ACC112 (cell line): ENCODE results near the gene PC.

Experiments used
- H2AFZ ChIP-seq: fragments of 200-600 bp; sonication (generic); one replicate; pipeline ENCODE4 v1.6.0; 2017; ENCODE audit warnings: antibody characterized with exemption, low read length; ENCODE audit not compliant: unreplicated experiment
- H3K27ac ChIP-seq: fragments of 200-600 bp; sonication (generic); 2 replicates; pipeline ENCODE4 v1.5.1; 2014; ENCODE audit warnings: low read depth, mild to moderate bottlenecking, antibody characterized with exemption, low read length, moderate library complexity
- H3K27me3 ChIP-seq: fragments of 200-600 bp; sonication (generic); 2 replicates; pipeline ENCODE4 v1.6.1; 2014; ENCODE audit warnings: mild to moderate bottlenecking, antibody characterized with exemption, low read length, moderate library complexity, mixed read lengths; ENCODE audit not compliant: insufficient read depth
- H3K36me3 ChIP-seq: fragments of 200-600 bp; sonication (generic); 2 replicates; pipeline ENCODE4 v1.6.1; 2016; ENCODE audit warnings: mild to moderate bottlenecking, antibody characterized with exemption, low read length, moderate library complexity, mixed read lengths; ENCODE audit not compliant: insufficient read depth
- H3K4me1 ChIP-seq: fragments of 200-600 bp; sonication (generic); one replicate; pipeline ENCODE4 v1.6.1; 2016; ENCODE audit warnings: low read length, mixed read lengths; ENCODE audit not compliant: insufficient read depth, unreplicated experiment, control insufficient read depth
- H3K4me3 ChIP-seq: fragments of 200-600 bp; sonication (generic); 2 replicates; pipeline ENCODE4 v1.5.1; 2014; ENCODE audit warnings: mild to moderate bottlenecking, low read depth, low read length
- H3K79me2 ChIP-seq: fragments of 200-600 bp; sonication (generic); one replicate; pipeline ENCODE4 v1.6.0; 2016; ENCODE audit warnings: low read length; ENCODE audit not compliant: control insufficient read depth, unreplicated experiment, insufficient read depth

PC gene

DNA sequence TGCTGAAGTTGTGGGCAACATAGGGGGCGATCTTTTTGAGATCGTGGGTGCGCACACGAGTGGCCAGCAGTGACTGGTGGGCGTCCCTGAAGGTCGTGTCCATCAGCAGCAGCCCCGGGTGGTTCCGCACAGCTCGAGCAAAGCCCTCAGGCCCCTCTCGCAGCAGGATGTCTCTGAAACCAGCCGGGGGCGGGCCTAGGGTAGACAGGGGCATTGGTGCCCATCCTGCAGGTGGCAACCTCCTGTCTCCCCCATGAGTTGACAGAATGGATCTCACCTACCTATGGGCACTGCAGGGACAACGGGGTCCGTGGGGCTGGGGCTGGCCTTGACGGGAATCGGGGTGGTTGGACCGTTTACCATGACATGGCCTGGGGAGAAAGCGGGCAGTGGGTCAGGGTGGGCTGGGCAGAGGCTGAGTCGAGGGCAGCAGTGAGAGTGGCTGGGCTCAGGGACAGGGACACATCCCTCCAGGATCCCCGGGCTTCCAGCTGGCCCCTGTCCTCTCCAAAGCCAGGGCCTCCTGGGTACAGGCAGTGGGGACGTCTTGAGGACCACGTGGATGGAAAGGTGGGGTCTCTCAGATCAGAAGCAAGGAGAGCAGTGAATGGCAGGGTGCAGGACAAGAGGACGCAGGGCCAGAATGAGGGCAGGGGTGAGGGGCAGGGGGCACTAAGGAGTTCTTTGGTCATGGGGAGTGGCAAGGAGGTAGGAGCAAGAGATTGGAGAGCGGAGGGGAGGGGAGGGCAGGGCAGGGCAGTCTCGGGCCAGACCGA, 105.5 kb downstream of the PC start:
- Histone ChIP-seq H2AFZ (no peak overlapping the region), H3K27me3 (no peaks in the 10 kb centered on the region), H3K4me1 (peaks cover 5% of the 10 kb centered on the region), H3K27ac (no peak overlapping the region), H3K79me2 (peaks cover 4% of the 10 kb centered on the region), H3K4me3 (no peak overlapping the region), H3K36me3 (peaks cover 3% of the 10 kb centered on the region; the same call in 1 of the 2 replicates)

DNA sequence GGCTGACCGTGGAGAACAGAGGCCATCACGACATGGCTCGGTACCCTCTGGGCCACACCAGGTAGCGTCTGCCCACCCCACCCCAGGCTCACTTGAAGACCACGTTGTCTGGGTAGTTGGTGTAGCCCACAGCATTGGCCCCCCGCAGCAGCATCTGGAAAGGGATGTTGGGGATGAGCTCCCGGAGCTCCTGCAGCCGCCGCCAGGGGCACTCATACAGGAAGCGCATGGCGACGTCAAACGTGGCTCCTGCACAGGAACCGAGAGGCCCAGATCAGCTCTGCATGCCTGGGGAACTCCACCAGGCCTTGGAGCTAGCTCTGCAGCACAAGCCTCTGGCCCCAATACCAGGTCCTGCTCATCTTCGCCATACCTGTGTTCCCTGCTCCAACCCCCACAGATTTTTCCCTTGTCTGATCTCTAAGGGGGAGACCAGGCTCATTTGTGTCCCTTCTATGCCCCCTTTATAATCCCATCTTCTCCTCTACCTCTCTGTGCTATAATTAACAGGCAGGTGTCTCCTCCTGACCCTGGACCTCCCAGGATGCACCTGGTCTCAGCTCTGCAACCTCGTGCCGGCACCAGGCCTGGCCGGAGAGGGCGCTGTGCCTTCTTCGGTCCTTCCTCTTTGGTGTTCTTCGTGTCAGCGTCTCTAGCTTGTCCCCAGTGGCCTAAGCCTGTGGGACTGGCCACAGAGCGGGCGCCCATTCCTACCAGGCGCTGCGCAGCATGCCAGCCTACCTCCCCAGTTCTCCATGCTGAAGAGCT, 106.3 kb downstream of the PC start:
- peaks cover 3% of the 10 kb centered on the region; the same call in 1 of the 2 replicates for H3K36me3 ChIP-seq
- no peak overlapping the region for H2AFZ ChIP-seq
- peaks cover 7% of the 10 kb centered on the region for H3K4me1 ChIP-seq
- no peak overlapping the region for H3K4me3 ChIP-seq
- H3K27me3 ChIP-seq = no peaks in the 10 kb centered on the region
- no peaks in the 10 kb centered on the region for H3K79me2 ChIP-seq
- no peak overlapping the region for H3K27ac ChIP-seq

DNA sequence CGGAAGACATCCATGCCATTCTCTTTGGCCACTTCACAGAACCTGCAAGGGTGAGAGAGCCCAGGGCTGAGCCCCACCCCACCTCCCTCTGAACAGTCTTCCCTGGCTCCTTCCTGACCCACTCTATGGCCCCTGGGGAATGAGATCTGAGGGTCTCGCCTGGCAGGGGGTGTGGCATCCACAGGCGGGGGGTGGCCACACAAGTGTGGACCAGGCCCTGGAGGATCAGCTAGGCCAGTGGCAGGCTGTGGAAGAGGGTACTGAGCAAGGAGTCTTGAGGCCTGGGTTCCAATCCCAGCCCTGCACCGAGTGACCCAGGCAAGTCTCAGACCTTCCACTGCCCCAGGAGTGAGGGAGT, 107.0 kb downstream of the PC start:
- Histone ChIP-seq H3K4me3 (no peak overlapping the region), H3K36me3 (peaks cover 3% of the 10 kb centered on the region; the same call in 1 of the 2 replicates), H2AFZ (no peak overlapping the region), H3K27ac (no peak overlapping the region), H3K79me2 (no peaks in the 10 kb centered on the region), H3K27me3 (no peaks in the 10 kb centered on the region), H3K4me1 (peaks cover 14% of the 10 kb centered on the region)

DNA sequence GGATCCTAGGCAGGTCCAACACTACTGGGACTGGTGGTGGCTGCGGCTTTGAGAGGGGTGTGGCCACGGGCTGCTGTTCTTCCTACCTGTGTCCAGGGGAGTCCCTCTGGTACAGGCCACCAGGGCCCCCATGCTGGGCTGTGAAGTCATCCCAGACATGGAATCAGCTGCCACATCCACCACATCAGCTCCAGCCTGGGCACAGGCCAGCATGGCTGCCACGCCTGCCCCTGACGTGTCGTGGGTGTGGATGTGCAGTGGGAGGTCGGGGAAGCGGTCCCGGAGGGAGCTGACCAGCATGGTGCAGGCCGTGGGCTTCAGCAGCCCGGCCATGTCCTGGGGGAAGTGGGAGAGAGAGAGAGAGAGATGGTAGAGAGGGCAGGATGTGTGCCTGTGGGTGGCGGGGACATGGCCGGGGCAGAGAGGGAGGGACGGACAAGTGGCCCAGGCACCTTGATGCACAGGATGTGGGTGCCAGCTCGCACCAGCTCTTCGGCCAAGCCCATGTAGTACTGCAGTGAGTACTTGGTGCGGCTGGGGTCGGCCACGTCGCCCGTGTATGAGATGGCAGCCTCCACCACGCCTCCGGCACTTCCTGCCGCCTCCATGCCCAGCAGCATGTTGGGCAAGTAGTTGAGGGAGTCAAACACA, 107.5 kb downstream of the PC start:
- H3K4me1 ChIP-seq = peaks cover 17% of the 10 kb centered on the region
- H3K79me2 ChIP-seq = peaks cover under 1% of the 10 kb centered on the region
- H2AFZ ChIP-seq = no peak overlapping the region
- H3K4me3 ChIP-seq = no peak overlapping the region
- H3K27me3 ChIP-seq = no peaks in the 10 kb centered on the region
- no peak overlapping the region for H3K27ac ChIP-seq
- peaks cover 3% of the 10 kb centered on the region; the same call in 1 of the 2 replicates for H3K36me3 ChIP-seq

DNA sequence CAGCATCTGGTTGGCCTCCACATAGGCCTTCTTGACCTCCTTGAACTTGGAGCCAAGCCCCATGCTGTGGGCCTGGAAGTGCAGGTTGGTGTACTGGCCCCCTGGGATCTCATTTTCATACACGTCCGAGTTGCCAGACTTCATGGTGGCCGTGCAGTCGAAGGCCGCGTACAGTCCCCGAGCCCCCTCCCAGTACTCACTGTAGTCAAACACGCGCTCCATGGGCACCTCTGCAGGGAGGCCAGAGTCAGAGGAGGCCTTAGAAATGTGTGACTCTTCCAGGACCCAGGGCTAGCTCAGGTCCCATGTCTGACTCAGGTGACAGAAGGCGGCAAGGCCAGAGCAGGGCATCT, 108.0 kb downstream of the PC start:
- H3K4me1 ChIP-seq = peaks cover 13% of the 10 kb centered on the region
- no peak overlapping the region for H2AFZ ChIP-seq
- H3K79me2 ChIP-seq = peaks cover 5% of the 10 kb centered on the region
- no peaks in the 10 kb centered on the region for H3K27me3 ChIP-seq
- no peak overlapping the region for H3K27ac ChIP-seq
- H3K36me3 ChIP-seq = peaks cover 3% of the 10 kb centered on the region; the same call in 1 of the 2 replicates
- H3K4me3 ChIP-seq = no peak overlapping the region

DNA sequence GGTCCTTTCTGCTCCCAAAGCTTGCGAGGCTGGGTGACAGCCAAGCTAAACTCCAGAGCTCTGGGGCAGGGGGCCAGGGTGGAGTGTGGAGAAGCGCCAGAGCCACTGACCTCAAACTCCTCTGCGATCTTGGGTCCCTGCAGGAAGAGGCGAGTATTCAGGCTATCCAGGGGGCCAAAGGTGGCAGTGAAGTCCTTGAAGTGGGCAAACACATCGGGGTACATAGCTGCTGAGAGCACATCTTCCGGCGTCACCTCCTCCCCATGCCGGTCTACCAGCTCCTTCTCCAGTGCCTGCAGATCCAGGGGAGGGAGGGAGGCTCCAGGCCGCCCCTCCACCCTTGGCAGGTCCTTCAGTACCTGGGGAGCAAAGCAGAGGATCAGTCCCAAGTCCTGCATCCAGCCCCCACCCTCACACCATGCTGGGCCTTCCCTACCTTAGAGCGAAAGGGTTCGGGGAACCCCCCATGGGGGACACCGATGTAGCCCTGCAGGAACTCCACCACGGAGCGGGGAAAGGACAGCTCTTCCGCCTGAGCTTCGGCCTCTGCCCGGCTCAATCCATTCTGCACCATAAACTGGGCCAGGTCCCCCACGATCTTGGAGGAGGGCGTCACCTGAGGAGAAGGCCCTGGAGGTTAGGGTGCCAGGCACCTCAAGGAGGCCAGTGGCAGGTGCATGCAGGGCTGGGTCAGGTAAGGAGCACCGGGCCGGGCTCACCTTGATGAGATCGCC, 108.5 kb downstream of the PC start:
- H3K4me1 ChIP-seq = peaks cover 13% of the 10 kb centered on the region
- H3K4me3 ChIP-seq = no peak overlapping the region
- no peak overlapping the region for H3K27ac ChIP-seq
- H3K27me3 ChIP-seq = no peaks in the 10 kb centered on the region
- peaks cover 3% of the 10 kb centered on the region; the same call in 1 of the 2 replicates for H3K36me3 ChIP-seq
- peaks cover 10% of the 10 kb centered on the region for H3K79me2 ChIP-seq
- H2AFZ ChIP-seq = no peak overlapping the region

DNA sequence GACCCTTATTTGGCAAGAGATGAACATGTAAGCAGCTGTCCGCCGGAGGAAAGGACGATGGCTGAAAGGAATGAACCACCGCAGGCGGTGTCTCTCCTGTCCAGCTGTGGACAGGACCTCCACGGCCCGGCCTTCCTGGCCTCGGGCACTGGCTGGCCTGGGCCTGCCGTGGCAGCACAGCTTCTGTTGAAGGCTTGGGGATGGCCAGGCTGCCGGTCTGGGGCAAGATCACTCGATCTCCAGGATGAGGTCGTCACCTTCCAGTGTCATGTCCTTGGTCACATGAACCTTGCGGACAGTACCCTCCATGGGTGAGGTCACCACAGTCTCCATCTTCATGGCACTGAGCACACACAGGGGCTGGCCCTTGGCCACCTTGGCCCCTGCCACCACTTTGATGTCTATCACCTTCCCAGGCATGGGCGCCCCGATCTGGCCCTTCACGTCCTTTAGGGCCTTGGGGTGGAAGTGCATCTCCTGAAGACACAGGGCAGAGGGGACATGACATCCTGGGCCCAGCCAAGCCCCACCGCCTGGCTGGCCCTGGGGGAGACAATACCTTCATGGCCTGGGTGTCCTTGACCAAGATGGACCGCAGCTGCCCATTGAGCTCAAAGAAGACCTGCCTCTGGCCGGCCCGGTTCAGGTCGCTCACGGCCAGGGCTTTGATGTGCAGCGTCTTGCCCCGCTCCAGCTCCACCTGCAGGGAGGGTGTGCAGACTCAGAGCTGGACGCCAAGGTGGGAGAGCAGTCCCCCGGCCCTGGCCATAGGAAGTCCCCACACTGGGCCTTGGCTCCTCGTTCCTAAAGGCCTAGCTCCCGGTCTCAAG, 109.3 kb downstream of the PC start:
- Histone ChIP-seq H2AFZ (no peak overlapping the region), H3K4me1 (peaks cover 20% of the 10 kb centered on the region), H3K27ac (no peak overlapping the region), H3K79me2 (peaks cover 18% of the 10 kb centered on the region), H3K36me3 (peaks cover 3% of the 10 kb centered on the region; the same call in 1 of the 2 replicates), H3K27me3 (no peaks in the 10 kb centered on the region), H3K4me3 (no peak overlapping the region)

DNA sequence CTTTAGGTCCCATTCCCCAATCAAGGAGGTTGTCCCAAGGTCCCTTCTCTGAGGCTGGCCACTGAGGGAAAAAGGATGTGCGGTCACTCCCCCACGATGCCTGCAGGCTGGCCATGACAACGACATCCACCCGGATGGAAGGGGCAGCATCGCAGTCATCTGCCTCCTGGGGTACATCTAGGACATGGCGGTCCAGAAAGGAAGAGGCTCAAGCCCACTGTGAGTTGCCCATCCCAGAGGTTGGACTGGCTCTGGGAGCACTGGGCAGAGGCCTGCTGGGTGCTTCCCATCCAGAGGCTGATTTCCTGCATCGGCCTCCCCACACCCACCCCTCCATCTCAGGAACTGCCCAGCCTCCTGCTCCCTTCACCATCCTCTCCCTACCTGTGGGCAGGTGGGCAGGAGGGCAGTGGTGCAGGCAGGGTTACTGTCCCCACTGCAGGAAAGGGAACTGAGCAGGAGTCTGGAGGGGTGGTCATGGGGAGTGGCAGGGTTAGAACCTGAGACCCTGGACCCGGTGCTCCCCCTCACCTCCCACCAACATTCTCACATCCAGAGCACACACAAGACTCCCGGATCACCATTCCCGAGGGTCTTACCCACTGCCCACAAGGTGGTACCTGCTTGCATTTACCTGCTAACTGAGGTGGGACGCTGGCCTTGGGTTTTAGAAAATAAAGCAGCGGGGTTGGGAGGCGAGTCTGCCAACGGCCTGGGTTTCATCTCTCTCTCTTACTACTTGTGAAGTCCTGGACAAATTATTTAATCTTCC, 110.5 kb downstream of the PC start:
- no peak overlapping the region for H3K27ac ChIP-seq
- peaks cover 3% of the 10 kb centered on the region; the same call in 1 of the 2 replicates for H3K36me3 ChIP-seq

DNA sequence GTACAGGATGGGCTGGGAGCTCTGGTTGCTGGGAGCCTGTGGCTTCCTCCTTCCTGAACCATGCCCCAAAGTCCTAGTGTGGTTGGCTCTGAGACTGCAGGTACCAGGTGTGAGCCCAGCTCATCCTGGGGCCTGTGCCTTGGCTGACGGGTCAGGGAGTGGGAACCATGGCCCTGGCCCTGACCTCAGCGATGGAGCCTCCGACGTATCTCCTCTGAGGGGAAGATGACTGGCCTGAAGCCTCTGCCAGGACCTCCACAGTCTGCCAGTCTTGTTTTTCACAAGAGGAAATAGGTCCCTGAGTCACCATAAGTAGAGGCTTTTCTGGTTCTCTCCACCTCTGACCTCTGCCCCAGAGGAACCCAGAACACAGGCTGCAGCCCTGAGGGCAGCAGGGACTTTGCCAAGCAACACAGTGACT, 111.5 kb downstream of the PC start:
- H3K36me3 ChIP-seq = peaks cover 3% of the 10 kb centered on the region; the same call in 1 of the 2 replicates
- H2AFZ ChIP-seq = no peak overlapping the region
- no peak overlapping the region for H3K4me3 ChIP-seq
- peaks cover 38% of the 10 kb centered on the region for H3K79me2 ChIP-seq
- H3K27ac ChIP-seq = peak overlapping the region; percentile 48; the same call in 1 of the 2 replicates
- H3K4me1 ChIP-seq = peaks cover 26% of the 10 kb centered on the region
- no peaks in the 10 kb centered on the region for H3K27me3 ChIP-seq

More for the DNA sequence above, 110.5 kb downstream of the PC start:
- no peaks in the 10 kb centered on the region for H3K27me3 ChIP-seq
- H2AFZ ChIP-seq = no peak overlapping the region
- no peak overlapping the region for H3K4me3 ChIP-seq
- peaks cover 20% of the 10 kb centered on the region for H3K4me1 ChIP-seq
- peaks cover 29% of the 10 kb centered on the region for H3K79me2 ChIP-seq
